Trophoblast cell (in vitro differentiated cells and primary cell): ENCODE measurements around the gene GPD1.
A peak's percentile ranks its signal among the peaks of the same experiment; 100 is the strongest.

Experiments
- DNase-seq, 2 donors: peaks; one replicate each; pipeline ENCODE4 v3.0.0-alpha.2; 2016
- H2AFZ ChIP-seq: 2 replicates; pipeline ENCODE4 v1.6.1; 2013; ENCODE audit warnings: low read length, moderate library complexity, mild to moderate bottlenecking; ENCODE audit not compliant: insufficient read depth, poor library complexity
- H2AK5ac ChIP-seq: 2 replicates; pipeline ENCODE4 v1.6.1; 2013; ENCODE audit warnings: mild to moderate bottlenecking, low read length
- H2BK120ac ChIP-seq: 2 replicates; pipeline ENCODE4 v1.6.1; 2013; ENCODE audit warnings: low read length, mild to moderate bottlenecking, moderate library complexity; ENCODE audit not compliant: insufficient read depth, poor library complexity
- H2BK12ac ChIP-seq: 2 replicates; pipeline ENCODE4 v1.6.1; 2013; ENCODE audit warnings: mild to moderate bottlenecking, low read length, moderate library complexity
- H2BK5ac ChIP-seq: 2 replicates; pipeline ENCODE4 v1.6.1; 2013; ENCODE audit warnings: low read length, low read depth, moderate library complexity, mild to moderate bottlenecking; ENCODE audit not compliant: poor library complexity
- H3K14ac ChIP-seq: 2 replicates; pipeline ENCODE4 v1.6.1; 2013; ENCODE audit warnings: mild to moderate bottlenecking, low read length
- H3K18ac ChIP-seq: 2 replicates; pipeline ENCODE4 v1.6.1; 2013; ENCODE audit warnings: mild to moderate bottlenecking, low read length
- H3K23ac ChIP-seq: 2 replicates; pipeline ENCODE4 v1.6.1; 2013; ENCODE audit warnings: low read length
- H3K27ac ChIP-seq: 2 replicates; pipeline ENCODE4 v1.5.1; 2013; ENCODE audit warnings: low read depth, mild to moderate bottlenecking, inconsistent platforms, low read length, moderate library complexity
- H3K27me3 ChIP-seq: 2 replicates; pipeline ENCODE4 v1.6.1; 2013; ENCODE audit warnings: inconsistent platforms, mild to moderate bottlenecking, low read length, moderate library complexity; ENCODE audit not compliant: insufficient read depth
- H3K36me3 ChIP-seq, 2 experiments: 1 replicate in 1 of 2; 2 replicates in 1 of 2; pipeline ENCODE4 v1.6.1; 2013; ENCODE audit warnings: low read length in 2 of 2, mild to moderate bottlenecking in 2 of 2, moderate library complexity in 1 of 2; ENCODE audit not compliant: insufficient read depth in 2 of 2, control insufficient read depth in 1 of 2
- H3K4ac ChIP-seq: 2 replicates; pipeline ENCODE4 v1.6.1; 2013; ENCODE audit warnings: low read depth, mild to moderate bottlenecking, low read length, moderate library complexity
- H3K4me1 ChIP-seq, 2 experiments: 1 replicate in 1 of 2; 2 replicates in 1 of 2; pipeline ENCODE4 v1.6.1; 2013; ENCODE audit warnings: low read length in 2 of 2, mild to moderate bottlenecking in 2 of 2, moderate library complexity in 1 of 2; ENCODE audit not compliant: insufficient read depth in 2 of 2, control insufficient read depth in 1 of 2
- H3K4me2 ChIP-seq: 2 replicates; pipeline ENCODE4 v1.6.1; 2013; ENCODE audit warnings: inconsistent platforms, mild to moderate bottlenecking, low read length, moderate library complexity
- H3K4me3 ChIP-seq: 2 replicates; pipeline ENCODE4 v1.5.1; 2013; ENCODE audit warnings: mild to moderate bottlenecking, low read depth, low read length, inconsistent platforms
- H3K79me1 ChIP-seq: one replicate; pipeline ENCODE4 v1.6.1; 2013; ENCODE audit warnings: low read length
- H3K79me2 ChIP-seq: 2 replicates; pipeline ENCODE4 v1.6.1; 2013; ENCODE audit warnings: low read length, mild to moderate bottlenecking; ENCODE audit not compliant: control insufficient read depth, insufficient read depth, poor library complexity
- H3K9ac ChIP-seq: 2 replicates; pipeline ENCODE4 v1.6.1; 2013; ENCODE audit warnings: mild to moderate bottlenecking, low read length
- H3K9me3 ChIP-seq: 2 replicates; pipeline ENCODE4 v1.6.1; 2013; ENCODE audit warnings: low read depth, mild to moderate bottlenecking, control low read depth, inconsistent platforms, low read length; ENCODE audit not compliant: insufficient read depth
- H4K12ac ChIP-seq: 2 replicates; pipeline ENCODE4 v1.6.1; 2013; ENCODE audit warnings: low read depth, mild to moderate bottlenecking, low read length, moderate library complexity
- H4K8ac ChIP-seq: 2 replicates; pipeline ENCODE4 v1.6.1; 2013; ENCODE audit warnings: low read depth, mild to moderate bottlenecking, low read length, moderate library complexity
- H4K91ac ChIP-seq: one replicate; pipeline ENCODE4 v1.6.1; 2013; ENCODE audit warnings: low read depth, mild to moderate bottlenecking, low read length, moderate library complexity
- WGBS: extraction: QIAGEN DNeasy Blood & Tissue Kit; methylation state at CpG from one replicate; pipeline ENCODE4 v1.1.7; 2013; ENCODE audit warnings: missing lambda C conversion rate; ENCODE audit not compliant: insufficient read length, insufficient coverage; ENCODE audit errors: extremely low coverage; 5-methylcytosine and 5-hydroxymethylcytosine counted together

Gene GPD1

GRCh38 chr12:50105913-50106450, 2.2 kb downstream of the GPD1 start:
- Histone ChIP-seq H4K91ac (no peak overlapping the region), H3K36me3 (peaks cover 0 to 2% of the 10 kb centered on the region in 2 experiments), H2AK5ac (no peak overlapping the region), H3K79me2 (no peaks in the 10 kb centered on the region), H2BK5ac (no peak overlapping the region), H4K12ac (no peak overlapping the region), H3K4me3 (no peak overlapping the region), H2AFZ (no peak overlapping the region), H3K9me3 (no peaks in the 10 kb centered on the region), H3K27ac (no peak overlapping the region), H3K23ac (no peak overlapping the region), H3K9ac (no peak overlapping the region), H3K14ac (no peak overlapping the region), H3K79me1 (peaks cover 3% of the 10 kb centered on the region), H4K8ac (no peak overlapping the region), H2BK120ac (no peak overlapping the region), H3K27me3 (no peaks in the 10 kb centered on the region), H3K4ac (no peak overlapping the region), H2BK12ac (no peak overlapping the region), H3K4me2 (no peak overlapping the region), H3K4me1 (peaks cover 7% of the 10 kb centered on the region in 2 experiments), H3K18ac (no peak overlapping the region)
- WGBS: no CpG with 5 or more reads among the region's 12 CpGs
- peak in 1 of 2 donors; percentile 54 for DNase-seq

- H3K36me3 ChIP-seq: no peaks in the 10 kb centered on the region
- H3K4ac ChIP-seq: no peak overlapping the region
- no peak overlapping the region for H3K14ac ChIP-seq
- H3K4me3 ChIP-seq: no peak overlapping the region
- H2BK120ac ChIP-seq: no peak overlapping the region
- no CpG with 5 or more reads among the region's 3 CpGs for WGBS
- H3K27me3 ChIP-seq: no peaks in the 10 kb centered on the region
- H4K12ac ChIP-seq: no peak overlapping the region
- DNase-seq: no peak
- H3K18ac ChIP-seq: no peak overlapping the region
- H3K79me1 ChIP-seq: peaks cover 5% of the 10 kb centered on the region
- no peak overlapping the region for H3K4me2 ChIP-seq
- no peak overlapping the region for H2BK12ac ChIP-seq
- no peak overlapping the region for H2AFZ ChIP-seq
- H4K8ac ChIP-seq: no peak overlapping the region
- H3K79me2 ChIP-seq: no peaks in the 10 kb centered on the region
- H3K9ac ChIP-seq: no peak overlapping the region
- no peak overlapping the region for H3K27ac ChIP-seq
- H3K4me1 ChIP-seq: peaks cover 10 to 12% of the 10 kb centered on the region in 2 experiments
- no peak overlapping the region for H2AK5ac ChIP-seq
- H3K9me3 ChIP-seq: no peaks in the 10 kb centered on the region
- H4K91ac ChIP-seq: no peak overlapping the region
- no peak overlapping the region for H2BK5ac ChIP-seq
- no peak overlapping the region for H3K23ac ChIP-seq
These were observed 3.1 kb downstream of the GPD1 start for GRCh38 chr12:50106907-50107306.

DNA sequence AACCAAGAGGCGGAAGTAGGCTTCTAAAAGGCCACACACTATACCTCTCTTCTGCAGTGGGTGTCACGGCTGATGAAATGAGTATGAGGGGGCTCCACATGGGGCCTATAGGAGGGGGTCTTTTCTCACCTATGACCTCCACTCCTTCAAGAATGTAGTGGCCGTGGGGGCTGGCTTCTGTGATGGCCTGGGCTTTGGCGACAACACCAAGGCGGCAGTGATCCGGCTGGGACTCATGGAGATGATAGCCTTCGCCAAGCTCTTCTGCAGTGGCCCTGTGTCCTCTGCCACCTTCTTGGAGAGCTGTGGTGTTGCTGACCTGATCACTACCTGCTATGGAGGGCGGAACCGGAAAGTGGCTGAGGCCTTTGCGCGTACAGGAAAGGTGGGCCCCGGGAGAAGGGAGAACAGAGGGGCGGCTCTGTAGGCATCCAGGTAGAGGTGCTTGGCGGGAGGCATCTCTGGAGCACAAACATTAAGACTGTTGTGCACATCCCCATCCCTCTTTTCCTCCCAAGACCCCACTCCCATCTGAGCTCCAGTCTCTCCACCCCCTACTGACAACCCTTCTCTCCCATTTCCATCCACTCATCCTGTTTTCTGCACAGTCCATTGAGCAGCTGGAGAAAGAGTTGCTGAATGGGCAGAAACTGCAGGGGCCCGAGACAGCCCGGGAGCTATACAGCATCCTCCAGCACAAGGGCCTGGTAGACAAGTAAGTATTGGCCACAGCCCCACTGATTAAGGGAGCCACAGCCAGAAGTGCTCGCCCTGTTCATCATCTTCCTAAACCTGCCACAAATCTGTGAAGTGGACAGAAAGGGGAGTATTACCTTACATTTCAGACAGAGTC, 3.8 kb downstream of the GPD1 start:
- H3K18ac ChIP-seq: no peak overlapping the region
- no peak overlapping the region for H4K91ac ChIP-seq
- no peaks in the 10 kb centered on the region for H3K9me3 ChIP-seq
- no peak overlapping the region for H2AFZ ChIP-seq
- H2BK5ac ChIP-seq: no peak overlapping the region
- no peak overlapping the region for H3K9ac ChIP-seq
- no peak overlapping the region for H3K23ac ChIP-seq
- H3K4ac ChIP-seq: no peak overlapping the region
- H3K36me3 ChIP-seq: no peaks in the 10 kb centered on the region
- no peak overlapping the region for H3K14ac ChIP-seq
- no peak overlapping the region for H4K12ac ChIP-seq
- no peaks in the 10 kb centered on the region for H3K27me3 ChIP-seq
- no peak for DNase-seq
- no peaks in the 10 kb centered on the region for H3K79me2 ChIP-seq
- no peak overlapping the region for H2AK5ac ChIP-seq
- no peak overlapping the region for H3K4me2 ChIP-seq
- no peak overlapping the region for H3K4me3 ChIP-seq
- no peak overlapping the region for H4K8ac ChIP-seq
- no CpG with 5 or more reads among the region's 17 CpGs for WGBS
- H2BK120ac ChIP-seq: no peak overlapping the region
- peaks cover 5% of the 10 kb centered on the region for H3K79me1 ChIP-seq
- no peak overlapping the region for H2BK12ac ChIP-seq
- no peak overlapping the region for H3K27ac ChIP-seq
- H3K4me1 ChIP-seq: peaks cover 10 to 12% of the 10 kb centered on the region in 2 experiments

GRCh38 chr12:50109319-50109718, 5.5 kb downstream of the GPD1 start:
- Histone ChIP-seq H2BK120ac (no peak overlapping the region), H3K4ac (no peak overlapping the region), H4K12ac (no peak overlapping the region), H2BK5ac (no peak overlapping the region), H3K4me3 (no peak overlapping the region), H3K27ac (no peak overlapping the region), H3K36me3 (no peaks in the 10 kb centered on the region), H2AK5ac (no peak overlapping the region), H3K4me1 (peaks cover 12 to 14% of the 10 kb centered on the region in 2 experiments), H3K9ac (no peak overlapping the region), H3K23ac (no peak overlapping the region), H3K14ac (no peak overlapping the region), H3K18ac (no peak overlapping the region), H3K27me3 (no peaks in the 10 kb centered on the region), H3K4me2 (no peak overlapping the region), H2AFZ (no peak overlapping the region), H4K8ac (no peak overlapping the region), H3K9me3 (no peaks in the 10 kb centered on the region), H2BK12ac (no peak overlapping the region), H3K79me2 (no peaks in the 10 kb centered on the region), H3K79me1 (peaks cover 5% of the 10 kb centered on the region), H4K91ac (no peak overlapping the region)
- DNase-seq: no peak
- no CpG with 5 or more reads among the region's 3 CpGs for WGBS
